PC-3 (cell line): ENCODE results near the gene COMMD3. TPM values are rescaled to one million over a fixed set of nuclear protein-coding genes. Genes with fewer than 3 reads are reported as not detected.

Experiments used
- ATAC-seq: fragments of 200-7000 bp; cut with Tn5 transposase; 2 replicates; pipeline ENCODE4 v1.9.1; 2020; ENCODE audit warnings: mild to moderate bottlenecking, moderate library complexity
- BruUV-seq: library from RNA; stranded (reverse); fragments of 400-500 nt; replicated peaks from 2 replicates; lab custom pipeline; 2021; lab: Mats Ljungman, UMichigan
- CTCF ChIA-PET: fragments of 300-600 bp; sonication (Branson Sonifier 250); formaldehyde crosslinking; loops from one replicate; lab custom pipeline; 2022; ENCODE audit warnings: antibody characterized with exemption; lab: Charles Lee
- POLR2A ChIA-PET: fragments of 300-600 bp; sonication (Branson Sonifier 250); formaldehyde crosslinking; loops from one replicate; lab custom pipeline; 2022; ENCODE audit warnings: antibody characterized with exemption; ENCODE audit not compliant: unreplicated experiment; lab: Charles Lee
- DNase-seq: peaks from one replicate; pipeline ENCODE4 v3.0.0-alpha.2; 2015
- H2AFZ ChIP-seq: fragments of 300-600 bp; sonication (generic); 2 replicates; pipeline ENCODE4 v1.6.0; 2016; ENCODE audit warnings: antibody characterized with exemption, low read length
- H3F3A ChIP-seq: fragments of 300-600 bp; sonication (generic); one replicate; pipeline ENCODE4 v1.6.0; 2017; ENCODE audit warnings: antibody characterized with exemption, low read length, control low read depth, mild to moderate bottlenecking; ENCODE audit not compliant: unreplicated experiment
- H3K27ac ChIP-seq: fragments of 300-600 bp; sonication (generic); 2 replicates; pipeline ENCODE4 v1.5.1; 2016; ENCODE audit warnings: mild to moderate bottlenecking, low read length
- H3K27me3 ChIP-seq: fragments of 300-600 bp; sonication (generic); 2 replicates; pipeline ENCODE4 v1.6.1; 2016; ENCODE audit warnings: low read length, mixed read lengths
- H3K36me3 ChIP-seq: fragments of 300-600 bp; sonication (generic); 2 replicates; pipeline ENCODE4 v1.6.1; 2016; ENCODE audit warnings: low read depth, mixed run types, low read length, mixed read lengths
- H3K4me1 ChIP-seq: fragments of 300-600 bp; sonication (generic); 2 replicates; pipeline ENCODE4 v1.5.1; 2016; ENCODE audit warnings: low read length; ENCODE audit not compliant: insufficient read depth
- H3K4me2 ChIP-seq: fragments of 300-600 bp; sonication (generic); 2 replicates; pipeline ENCODE4 v1.6.0; 2016; ENCODE audit warnings: low read length
- H3K4me3 ChIP-seq: fragments of 300-600 bp; sonication (generic); 2 replicates; pipeline ENCODE4 v1.5.1; 2016; ENCODE audit warnings: mild to moderate bottlenecking, low read length, mixed read lengths
- H3K79me2 ChIP-seq: fragments of 300-600 bp; sonication (generic); 2 replicates; pipeline ENCODE4 v1.6.1; 2017; ENCODE audit warnings: low read length, mixed read lengths
- H3K9ac ChIP-seq: fragments of 300-600 bp; sonication (generic); 2 replicates; pipeline ENCODE4 v1.6.0; 2016; ENCODE audit warnings: mild to moderate bottlenecking, low read length
- H3K9me2 ChIP-seq: fragments of 300-600 bp; sonication (generic); replicated peaks from 2 replicates; pipeline ENCODE4 v1.6.1; 2016; ENCODE audit warnings: mixed run types, low read length, mixed read lengths
- H3K9me3 ChIP-seq: fragments of 300-600 bp; sonication (generic); 2 replicates; pipeline ENCODE4 v1.6.1; 2016; ENCODE audit warnings: low read length, mixed read lengths
- H4K20me1 ChIP-seq: fragments of 300-600 bp; sonication (generic); 2 replicates; pipeline ENCODE4 v1.6.1; 2016; ENCODE audit warnings: low read length, mixed read lengths
- CTCF ChIP-seq: fragments of 300-600 bp; sonication (generic); conservative IDR thresholded peaks from 2 replicates; pipeline ENCODE4 v1.5.1; 2017; ENCODE audit warnings: antibody characterized with exemption, low read depth, mild to moderate bottlenecking, low read length
- EZH2 ChIP-seq: fragments of 300-600 bp; sonication (generic); IDR thresholded peaks from one replicate; pipeline ENCODE4 v1.6.1; 2017; ENCODE audit warnings: antibody characterized with exemption, mild to moderate bottlenecking, low read length; ENCODE audit not compliant: unreplicated experiment
- EZH2phosphoT487 ChIP-seq: fragments of 300-600 bp; sonication (generic); IDR thresholded peaks from 2 replicates; pipeline ENCODE4 v1.6.1; 2018; ENCODE audit warnings: mild to moderate bottlenecking, antibody characterized with exemption, low read length, borderline replicate concordance
- intact Hi-C: fragments of 100-400 bp; cut with micrococcal nuclease; formaldehyde crosslinking; loops from 2 replicates; pipeline ENCODE4 v1.9.0; 2023
- total RNA-seq: library from RNA; depleted of rRNA; stranded (reverse); fragments of >200 nt; gene quantifications from 2 replicates; pipeline ENCODE4 v1.2.3, GENCODE V29; 2014

The COMMD3 gene
- total RNA-seq, 1 experiment from 2014 or later, result 86.4 TPM

- Histone ChIP-seq H3K4me2 (no peak overlapping the region), H3K4me1 (peaks cover 7% of the 10 kb centered on the region; the same call in 1 of the 2 replicates), H3F3A (peaks cover 3% of the 10 kb centered on the region), H4K20me1 (no peaks in the 10 kb centered on the region), H2AFZ (no peak overlapping the region), H3K79me2 (peaks cover 17% of the 10 kb centered on the region), H3K9ac (no peak overlapping the region), H3K27ac (no peak overlapping the region), H3K4me3 (no peak overlapping the region), H3K36me3 (peaks cover 28% of the 10 kb centered on the region), H3K9me2 (no peaks in the 10 kb centered on the region), H3K9me3 (no peaks in the 10 kb centered on the region), H3K27me3 (no peaks in the 10 kb centered on the region)
- no TSS peak for BruUV-seq
- no peak for ATAC-seq
- intact Hi-C loops, result no loop called here
- DNase-seq, result no peak
- POLR2A ChIA-PET, result no interaction called here
- CTCF ChIA-PET, result no interaction called here
- no peak for TF ChIP-seq EZH2phosphoT487
- TF ChIP-seq CTCF, result no peak
- no peak for TF ChIP-seq EZH2
Observed at GRCh38 chr10:22333167-22333974, 17.2 kb downstream of the COMMD3 start.

- DNase-seq (no peak), ATAC-seq (no peak)
- Histone ChIP-seq H2AFZ (no peak overlapping the region), H3K4me3 (no peak overlapping the region), H3K4me2 (no peak overlapping the region), H3K9me2 (no peaks in the 10 kb centered on the region), H3K79me2 (peaks cover 12% of the 10 kb centered on the region), H3K9me3 (no peaks in the 10 kb centered on the region), H3K4me1 (peaks cover 10% of the 10 kb centered on the region; the same call in 1 of the 2 replicates), H3K36me3 (peaks cover 22% of the 10 kb centered on the region), H3K9ac (no peak overlapping the region), H4K20me1 (no peaks in the 10 kb centered on the region), H3K27me3 (no peaks in the 10 kb centered on the region), H3F3A (peaks cover 3% of the 10 kb centered on the region), H3K27ac (no peak overlapping the region)
- no peak for TF ChIP-seq EZH2
- no peak for TF ChIP-seq CTCF
- no peak for TF ChIP-seq EZH2phosphoT487
- intact Hi-C loops, result no loop called here
- POLR2A ChIA-PET, result no interaction called here
- no TSS peak for BruUV-seq
- CTCF ChIA-PET, result no interaction called here
Observed at GRCh38 chr10:22333975-22334282, 17.7 kb downstream of the COMMD3 start.
